AML-193 (cell line): ENCODE data around the gene MRAP2.
"Not testable (repeated sequence)": the region's sequence is repeated elsewhere in the genome, so short reads cannot be mapped to it uniquely, and the experiment has no call there.

ENCODE experiments used
- DNase-seq, 2 experiments: peaks; one replicate each; lab custom pipeline; 2025; lab: John Stamatoyannopoulos, UW

MRAP2 gene

GRCh38 chr6:84074988-84075781, 41.6 kb downstream of the MRAP2 start:
- DNase-seq: no peak

DNA sequence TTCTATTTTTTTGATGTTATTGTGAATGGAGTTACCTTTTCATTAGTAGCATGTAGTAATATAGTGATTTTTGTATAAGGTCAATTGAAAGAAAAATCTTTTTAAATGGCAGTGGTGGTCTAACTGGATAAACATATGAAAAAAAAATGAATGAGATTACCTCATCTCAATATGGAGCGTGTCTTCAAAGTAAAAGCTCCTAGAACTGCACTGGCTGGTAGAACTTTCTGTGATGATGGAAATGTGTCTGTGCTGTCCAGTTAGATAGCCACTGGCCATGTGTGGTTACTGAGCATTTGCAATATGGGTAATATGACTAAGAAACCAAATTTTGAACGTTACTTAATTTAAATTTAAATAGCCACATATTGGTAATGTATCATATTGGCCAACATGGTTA, 44.1 kb downstream of the MRAP2 start:
- DNase-seq: no peak

- no peak for DNase-seq
These were observed 44.8 kb downstream of the MRAP2 start for GRCh38 chr6:84078335-84078734.

DNA sequence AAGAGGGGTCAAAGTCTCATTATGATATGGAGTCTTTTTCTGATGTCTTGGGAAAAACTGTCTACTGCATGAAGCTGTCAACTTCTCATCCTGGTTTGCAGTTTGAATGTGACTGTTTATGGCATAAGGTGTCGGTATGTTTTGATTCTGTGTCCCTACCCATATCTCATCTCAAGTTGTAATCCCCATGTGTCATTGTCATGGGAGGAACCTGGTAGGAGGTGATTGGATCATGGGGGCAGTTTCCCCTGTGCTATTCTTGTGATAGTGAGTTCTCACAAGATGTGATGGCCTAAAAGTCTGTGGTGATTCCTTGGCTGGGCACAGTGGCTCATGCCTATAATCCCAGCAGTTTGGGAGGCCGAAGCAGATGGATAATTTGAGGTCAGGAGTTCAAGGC, 47.6 kb downstream of the MRAP2 start:
- no peak for DNase-seq

DNA sequence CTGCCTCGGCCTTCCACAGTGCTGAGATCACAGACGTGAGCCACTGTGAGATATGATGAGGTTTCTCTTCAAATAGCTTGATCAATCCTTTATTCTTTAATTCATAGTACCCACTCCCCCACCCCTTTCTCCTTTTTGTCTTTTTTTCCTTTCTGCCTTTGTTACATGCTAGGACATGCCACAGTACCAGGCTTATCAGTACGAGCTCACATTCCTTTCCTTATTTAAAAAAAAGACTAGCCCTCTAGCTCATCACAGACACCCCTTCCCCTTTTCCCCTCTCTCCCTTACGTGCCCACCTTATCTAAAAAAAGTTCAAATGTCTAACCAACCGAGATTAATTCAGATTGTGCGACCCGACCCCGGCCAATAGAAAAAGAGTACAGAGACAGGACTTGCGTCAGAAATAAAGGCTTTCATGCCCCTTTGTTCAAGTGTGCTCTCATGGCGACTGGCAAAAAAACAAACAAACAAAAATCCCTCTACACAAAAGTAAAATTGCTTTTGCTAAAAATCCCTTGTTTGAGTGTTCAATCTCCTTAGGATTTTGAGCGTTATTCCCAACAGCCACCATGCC, 49.2 kb downstream of the MRAP2 start:
- DNase-seq: no peak

DNA sequence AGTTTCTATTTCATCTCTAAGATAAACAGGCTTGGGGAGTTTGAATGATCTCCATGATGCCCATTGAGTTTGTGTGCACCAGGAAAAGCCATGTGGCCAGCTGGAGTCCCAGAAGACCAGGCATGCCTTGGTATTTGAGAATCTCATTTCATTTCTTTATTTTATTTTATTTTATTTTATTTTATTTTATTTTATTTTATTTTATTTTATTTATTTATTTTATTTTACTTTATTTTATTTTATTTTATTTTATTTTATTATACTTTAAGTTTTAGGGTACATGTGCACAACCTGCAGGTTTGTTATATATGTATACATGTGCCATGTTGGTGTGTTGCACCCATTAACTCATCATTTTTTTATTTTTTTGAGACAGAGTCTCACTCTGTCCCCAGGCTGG, 51.1 kb downstream of the MRAP2 start:
- DNase-seq: not testable (repeated sequence)

GRCh38 chr6:84086056-84086455, 52.5 kb downstream of the MRAP2 start:
- DNase-seq: no peak

DNA sequence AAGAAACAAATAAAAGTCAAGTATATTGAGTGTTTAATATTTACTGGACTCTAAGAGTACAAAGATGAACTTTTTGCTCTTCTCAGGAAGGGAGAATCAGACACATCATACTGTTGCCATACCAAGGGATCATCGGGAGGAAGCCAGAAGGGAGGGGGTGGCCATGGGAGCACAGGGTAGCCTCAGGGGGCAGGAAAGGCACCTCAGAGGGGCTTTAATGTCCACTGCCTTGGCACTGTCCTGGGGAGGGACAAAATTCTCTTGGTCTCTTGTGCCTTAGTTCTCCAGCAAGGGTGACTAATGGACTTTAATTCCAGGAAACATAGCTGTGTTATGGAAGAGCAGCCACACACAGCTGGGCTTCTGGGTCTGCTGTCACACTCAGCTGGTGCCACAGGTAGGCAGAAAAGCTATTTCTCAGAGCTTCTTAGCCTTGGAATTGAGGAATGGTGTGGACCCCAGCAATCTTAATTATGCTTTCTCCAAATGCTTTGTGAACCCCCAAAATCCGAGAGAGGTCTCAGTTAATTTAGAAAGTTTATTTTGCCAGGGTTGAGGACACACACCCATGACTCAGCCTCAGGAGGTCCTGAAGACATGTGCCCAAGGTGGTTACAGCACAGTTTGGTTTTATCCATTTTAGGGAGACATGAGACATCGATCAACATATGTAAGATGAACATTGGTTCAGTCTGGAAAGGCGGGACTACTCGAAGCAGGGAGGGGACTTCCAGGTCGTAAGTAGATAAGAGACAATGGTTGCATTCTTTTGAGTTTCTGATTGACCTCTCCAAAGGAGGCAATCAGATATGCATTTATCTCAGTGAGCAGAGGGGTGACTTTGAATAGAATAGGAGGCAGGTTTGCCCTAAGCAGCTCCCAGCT, 53.2 kb downstream of the MRAP2 start:
- no peak for DNase-seq

GRCh38 chr6:84089081-84089480, 55.5 kb downstream of the MRAP2 start:
- DNase-seq: no peak

- no peak for DNase-seq
These were observed 56.0 kb downstream of the MRAP2 start for GRCh38 chr6:84089552-84089951.

GRCh38 chr6:84093441-84094435, 60.2 kb downstream of the MRAP2 start:
- DNase-seq: peak; percentile 98 to 99

- DNase-seq: no peak
These were observed 61.6 kb downstream of the MRAP2 start for GRCh38 chr6:84095156-84095555.

- no peak for DNase-seq
These were observed 69.5 kb downstream of the MRAP2 start for GRCh38 chr6:84103029-84103428.

GRCh38 chr6:84105215-84105924, 71.8 kb downstream of the MRAP2 start:
- DNase-seq: peak; percentile 26 to 30

DNA sequence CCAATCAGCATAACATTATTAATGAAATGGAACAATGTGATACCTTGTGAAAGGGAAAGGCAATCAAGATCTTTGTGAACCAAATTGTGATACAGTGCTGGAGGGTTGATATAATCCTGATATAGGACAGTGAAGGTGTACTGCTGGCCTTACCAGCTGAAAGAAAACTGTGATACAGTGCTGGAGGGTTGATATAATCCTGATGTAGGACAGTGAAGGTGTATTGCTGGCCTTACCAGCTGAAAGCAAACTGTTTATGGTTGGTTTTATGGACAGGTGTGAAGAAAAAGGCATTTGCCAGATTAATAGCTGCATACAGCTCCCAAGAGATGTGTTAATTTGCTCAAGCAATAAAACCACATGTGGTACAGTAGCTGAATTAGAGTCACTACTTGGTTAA, 73.9 kb downstream of the MRAP2 start:
- no peak for DNase-seq

DNA sequence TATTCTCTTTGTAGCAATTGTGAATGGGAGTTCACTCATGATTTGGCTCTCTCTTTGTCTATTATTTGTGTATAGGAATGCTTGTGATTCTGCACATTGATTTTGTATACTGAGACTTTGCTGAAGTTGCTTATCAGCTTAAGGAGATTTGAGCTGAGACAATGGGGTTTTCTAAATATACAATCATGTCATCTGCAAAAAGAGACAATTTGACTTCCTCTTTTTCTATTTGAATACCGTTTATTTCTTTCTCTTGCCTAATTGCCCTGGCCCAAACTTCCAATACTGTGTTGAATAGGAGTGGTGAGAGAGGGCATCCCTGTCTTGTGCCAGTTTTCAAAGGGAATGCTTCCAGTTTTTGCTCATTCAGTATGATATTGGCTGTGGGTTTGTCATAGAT, 77.8 kb downstream of the MRAP2 start:
- not testable (repeated sequence) for DNase-seq

- not testable (repeated sequence) for DNase-seq
These were observed 81.5 kb downstream of the MRAP2 start for GRCh38 chr6:84114933-84115594.

DNA sequence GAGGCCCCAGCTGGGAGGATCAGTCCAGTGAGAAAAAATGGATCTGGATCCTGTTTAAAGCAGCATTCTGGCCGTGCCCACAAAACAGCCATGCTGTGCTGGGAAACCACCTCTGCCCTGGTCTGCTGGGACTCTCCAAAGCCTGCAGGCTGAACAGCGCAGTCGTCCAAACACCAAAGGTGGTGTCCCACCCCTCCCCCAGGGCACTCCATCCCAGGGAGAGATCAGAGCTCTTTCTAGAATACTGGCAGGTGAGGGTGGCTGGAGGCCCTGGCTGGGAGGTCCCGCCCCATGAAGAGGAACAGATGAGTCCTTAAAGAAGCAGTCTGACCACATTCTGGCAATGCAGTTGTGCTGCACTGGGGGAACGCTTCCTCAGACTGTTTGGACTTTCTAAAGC, 84.6 kb downstream of the MRAP2 start:
- no peak for DNase-seq

GRCh38 chr6:84119277-84119676, 85.7 kb downstream of the MRAP2 start:
- DNase-seq: no peak

DNA sequence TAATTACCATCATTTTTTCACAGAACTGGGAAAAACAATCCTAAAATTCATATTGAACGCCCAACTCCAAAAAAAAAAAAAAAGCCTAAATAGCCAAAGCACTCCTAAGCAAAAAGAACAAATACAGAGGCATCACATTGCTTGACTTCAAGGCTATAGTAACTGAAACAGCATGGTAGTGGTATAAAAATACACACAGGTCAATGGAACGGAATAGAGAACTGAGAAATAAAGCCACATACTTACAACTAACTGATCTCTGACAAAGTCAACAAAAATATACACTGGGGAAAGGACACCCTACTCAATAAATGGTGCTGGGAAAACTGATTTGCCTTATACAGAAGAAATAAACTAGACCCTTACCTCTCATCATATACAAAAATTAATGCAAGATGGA, 89.6 kb downstream of the MRAP2 start:
- no peak for DNase-seq
